ENCODE results near the gene ASTE1.
"Not testable (repeated sequence)": the region's sequence is repeated elsewhere in the genome, so short reads cannot be mapped to it uniquely, and the experiment has no call there.

Gene ASTE1

DNA sequence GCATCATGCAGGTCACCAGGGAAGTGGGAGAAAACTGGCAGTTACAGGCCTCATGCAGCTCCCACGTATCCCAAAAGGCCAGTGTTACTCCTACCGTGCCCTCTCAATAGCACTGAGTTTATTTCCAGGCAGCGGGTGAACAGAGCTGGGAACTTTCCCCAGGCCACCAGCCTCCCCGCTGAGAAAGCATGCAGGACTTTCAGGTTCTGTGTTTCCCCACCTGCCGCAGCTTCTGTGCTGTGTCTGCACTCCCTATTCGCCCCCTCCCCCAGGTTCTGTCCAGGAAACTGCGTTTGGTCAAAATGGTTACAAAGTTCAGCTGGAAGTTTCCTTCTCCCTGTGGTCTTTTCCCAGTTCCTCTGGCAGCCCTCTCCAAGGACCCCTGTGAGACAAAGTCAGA, 21.4 kb upstream of the ASTE1 start:
- H3K4me1 ChIP-seq (ENCODE audit: control insufficient read depth, insufficient read depth, low read depth, low read length) = no peaks in the 10 kb centered on the region

GRCh38 chr3:131047582-131047981, 21.0 kb upstream of the ASTE1 start:
- Histone ChIP-seq H3K4ac (ENCODE audit: low read depth in 1 of 2, low read length in 2 of 2) (no peak overlapping the region), H3K27me3 (ENCODE audit: control insufficient read depth in 1 of 2, insufficient read depth in 1 of 2, low read length in 2 of 2) (no peaks in the 10 kb centered on the region), H3K23ac (ENCODE audit: low read length in 2 of 2) (no peak overlapping the region), H3K4me1 (ENCODE audit: control insufficient read depth, insufficient read depth, low read depth, low read length) (no peaks in the 10 kb centered on the region), H2BK12ac (ENCODE audit: low read length in 2 of 2) (no peak overlapping the region), H2AK5ac (ENCODE audit: low read length, severe bottlenecking) (no peak overlapping the region), H2BK15ac (ENCODE audit: low read depth, poor library complexity, severe bottlenecking) (no peak overlapping the region), H3K9me3 (ENCODE audit: control insufficient read depth, low read length) (no peaks in the 10 kb centered on the region), H3K14ac (ENCODE audit: low read length in 2 of 2) (no peak overlapping the region), H3K4me3 (ENCODE audit: insufficient read depth in 1 of 2, low read depth in 1 of 2, low read length in 2 of 2) (no peak overlapping the region), H4K8ac (ENCODE audit: low read length) (no peak overlapping the region), H3K36me3 (ENCODE audit: control insufficient read depth in 1 of 2, insufficient read depth in 2 of 2, low read depth in 1 of 2, low read length in 2 of 2) (no peaks in the 10 kb centered on the region), H4K91ac (ENCODE audit: low read length) (no peak overlapping the region), H3K9ac (ENCODE audit: low read length) (no peak overlapping the region), H2BK120ac (ENCODE audit: low read depth, low read length) (no peak overlapping the region), H2AFZ (ENCODE audit: low read depth, low read length) (no peak overlapping the region), H3K4me2 (ENCODE audit: low read length, poor library complexity, severe bottlenecking) (no peak overlapping the region), H3K18ac (ENCODE audit: low read depth in 1 of 2, low read length in 2 of 2) (no peak overlapping the region), H3K27ac (ENCODE audit: low read length, poor library complexity, severe bottlenecking) (no peak overlapping the region), H3K79me1 (replicated peaks; ENCODE audit: low read length, poor library complexity, severe bottlenecking) (no peaks in the 10 kb centered on the region), H2BK5ac (ENCODE audit: low read depth, low read length, poor library complexity, severe bottlenecking) (no peak overlapping the region)
- no peak for DNase-seq
- WGBS = 95% methylated on average over 2 of the region's 2 CpGs

More for the DNA sequence above, 21.4 kb upstream of the ASTE1 start:
- Histone ChIP-seq H3K18ac (ENCODE audit: low read depth in 1 of 2, low read length in 2 of 2) (no peak overlapping the region), H3K4me2 (ENCODE audit: low read length, poor library complexity, severe bottlenecking) (no peak overlapping the region), H3K9me3 (ENCODE audit: control insufficient read depth, low read length) (no peaks in the 10 kb centered on the region), H3K9ac (ENCODE audit: low read length) (no peak overlapping the region), H4K91ac (ENCODE audit: low read length) (no peak overlapping the region), H3K27me3 (ENCODE audit: control insufficient read depth in 1 of 2, insufficient read depth in 1 of 2, low read length in 2 of 2) (no peaks in the 10 kb centered on the region), H3K23ac (ENCODE audit: low read length in 2 of 2) (no peak overlapping the region), H3K79me1 (replicated peaks; ENCODE audit: low read length, poor library complexity, severe bottlenecking) (no peaks in the 10 kb centered on the region), H2BK15ac (ENCODE audit: low read depth, poor library complexity, severe bottlenecking) (no peak overlapping the region), H3K4me3 (ENCODE audit: insufficient read depth in 1 of 2, low read depth in 1 of 2, low read length in 2 of 2) (no peak overlapping the region), H3K36me3 (ENCODE audit: control insufficient read depth in 1 of 2, insufficient read depth in 2 of 2, low read depth in 1 of 2, low read length in 2 of 2) (no peaks in the 10 kb centered on the region), H2AK5ac (ENCODE audit: low read length, severe bottlenecking) (no peak overlapping the region), H3K4ac (ENCODE audit: low read depth in 1 of 2, low read length in 2 of 2) (no peak overlapping the region), H3K27ac (ENCODE audit: low read length, poor library complexity, severe bottlenecking) (no peak overlapping the region), H3K14ac (ENCODE audit: low read length in 2 of 2) (no peak overlapping the region), H2BK5ac (ENCODE audit: low read depth, low read length, poor library complexity, severe bottlenecking) (no peak overlapping the region), H4K8ac (ENCODE audit: low read length) (no peak overlapping the region), H2BK120ac (ENCODE audit: low read depth, low read length) (no peak overlapping the region), H2AFZ (ENCODE audit: low read depth, low read length) (no peak overlapping the region), H2BK12ac (ENCODE audit: low read length in 2 of 2) (no peak overlapping the region)
- WGBS = 93% methylated on average over 7 of the region's 7 CpGs
- DNase-seq = no peak

DNA sequence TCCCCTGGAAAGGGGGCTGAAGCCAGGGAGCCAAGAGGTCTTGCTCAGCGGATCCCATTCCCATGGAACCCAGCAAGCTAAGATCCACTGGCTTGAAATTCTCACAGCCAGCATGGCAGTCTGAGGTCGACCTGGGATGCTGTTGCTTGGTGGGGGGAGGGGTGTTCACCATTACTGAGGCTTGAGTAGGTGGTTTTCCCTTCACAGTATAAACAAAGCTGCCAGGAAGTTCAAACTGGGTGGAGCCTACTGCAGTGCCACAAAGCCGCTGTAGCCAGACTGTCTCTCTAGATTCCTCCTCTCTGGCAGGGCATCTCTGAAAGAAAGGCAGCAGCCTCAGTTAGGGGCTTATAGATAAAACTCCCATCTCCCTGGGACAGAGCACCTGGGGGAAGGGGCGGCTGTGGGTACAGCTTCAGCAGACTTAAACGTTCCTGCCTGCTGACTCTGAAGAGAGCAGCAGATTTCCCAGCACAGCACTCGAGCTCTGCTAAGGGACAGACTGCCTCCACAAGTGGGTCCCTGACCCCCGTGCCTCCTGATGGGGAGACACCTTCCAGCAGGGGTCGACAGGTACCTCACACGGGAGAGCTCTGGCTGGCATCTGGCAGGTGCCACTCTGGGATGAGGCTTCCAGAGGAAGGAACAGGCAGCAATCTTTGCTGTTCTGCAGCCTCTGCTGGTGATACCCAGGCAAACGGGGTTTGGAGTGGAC, 15.8 kb upstream of the ASTE1 start:
- not testable (repeated sequence) for H2BK15ac ChIP-seq (ENCODE audit: low read depth, poor library complexity, severe bottlenecking); H3K4me1 ChIP-seq (ENCODE audit: control insufficient read depth, insufficient read depth, low read depth, low read length); H3K4me2 ChIP-seq (ENCODE audit: low read length, poor library complexity, severe bottlenecking); H3K14ac ChIP-seq (ENCODE audit: low read length in 2 of 2); H4K91ac ChIP-seq (ENCODE audit: low read length); DNase-seq; H3K4me3 ChIP-seq (ENCODE audit: insufficient read depth in 1 of 2, low read depth in 1 of 2, low read length in 2 of 2); H2BK120ac ChIP-seq (ENCODE audit: low read depth, low read length); H2BK12ac ChIP-seq (ENCODE audit: low read length in 2 of 2); H3K23ac ChIP-seq (ENCODE audit: low read length in 2 of 2); H4K8ac ChIP-seq (ENCODE audit: low read length); H2BK5ac ChIP-seq (ENCODE audit: low read depth, low read length, poor library complexity, severe bottlenecking); H3K79me1 ChIP-seq (replicated peaks; ENCODE audit: low read length, poor library complexity, severe bottlenecking); H3K18ac ChIP-seq (ENCODE audit: low read depth in 1 of 2, low read length in 2 of 2); H3K9ac ChIP-seq (ENCODE audit: low read length); H3K4ac ChIP-seq (ENCODE audit: low read depth in 1 of 2, low read length in 2 of 2); H3K27me3 ChIP-seq (ENCODE audit: control insufficient read depth in 1 of 2, insufficient read depth in 1 of 2, low read length in 2 of 2); H3K9me3 ChIP-seq (ENCODE audit: control insufficient read depth, low read length); H2AFZ ChIP-seq (ENCODE audit: low read depth, low read length); H3K27ac ChIP-seq (ENCODE audit: low read length, poor library complexity, severe bottlenecking); H3K36me3 ChIP-seq (ENCODE audit: control insufficient read depth in 1 of 2, insufficient read depth in 2 of 2, low read depth in 1 of 2, low read length in 2 of 2); H2AK5ac ChIP-seq (ENCODE audit: low read length, severe bottlenecking)
- WGBS = 84% methylated on average over 10 of the region's 10 CpGs

- no peak overlapping the region for H2BK15ac ChIP-seq (ENCODE audit: low read depth, poor library complexity, severe bottlenecking)
- no peak overlapping the region for H3K4ac ChIP-seq (ENCODE audit: low read depth in 1 of 2, low read length in 2 of 2)
- H2AFZ ChIP-seq (ENCODE audit: low read depth, low read length) = no peak overlapping the region
- no peaks in the 10 kb centered on the region for H3K27me3 ChIP-seq (ENCODE audit: control insufficient read depth in 1 of 2, insufficient read depth in 1 of 2, low read length in 2 of 2)
- no peak overlapping the region for H2BK120ac ChIP-seq (ENCODE audit: low read depth, low read length)
- no peak overlapping the region for H4K8ac ChIP-seq (ENCODE audit: low read length)
- 80% methylated on average over 1 of the region's 2 CpGs for whole genome bisulfite sequencing
- H3K9ac ChIP-seq (ENCODE audit: low read length) = peak overlapping the region; percentile 51
- H3K79me1 ChIP-seq (replicated peaks; ENCODE audit: low read length, poor library complexity, severe bottlenecking) = peaks cover 1% of the 10 kb centered on the region
- no peak for DNase-seq
- no peak overlapping the region for H3K27ac ChIP-seq (ENCODE audit: low read length, poor library complexity, severe bottlenecking)
- H2AK5ac ChIP-seq (ENCODE audit: low read length, severe bottlenecking) = no peak overlapping the region
- H3K36me3 ChIP-seq (ENCODE audit: control insufficient read depth in 1 of 2, insufficient read depth in 2 of 2, low read depth in 1 of 2, low read length in 2 of 2) = peaks cover 0 to 3% of the 10 kb centered on the region in 2 experiments
- H3K4me2 ChIP-seq (ENCODE audit: low read length, poor library complexity, severe bottlenecking) = no peak overlapping the region
- no peak overlapping the region for H3K23ac ChIP-seq (ENCODE audit: low read length in 2 of 2)
- no peaks in the 10 kb centered on the region for H3K4me1 ChIP-seq (ENCODE audit: control insufficient read depth, insufficient read depth, low read depth, low read length)
- H3K4me3 ChIP-seq (ENCODE audit: insufficient read depth in 1 of 2, low read depth in 1 of 2, low read length in 2 of 2) = peak overlapping the region in 1 of 2 experiments; percentile 29
- no peak overlapping the region for H3K18ac ChIP-seq (ENCODE audit: low read depth in 1 of 2, low read length in 2 of 2)
- H2BK5ac ChIP-seq (ENCODE audit: low read depth, low read length, poor library complexity, severe bottlenecking) = no peak overlapping the region
- no peak overlapping the region for H4K91ac ChIP-seq (ENCODE audit: low read length)
- no peaks in the 10 kb centered on the region for H3K9me3 ChIP-seq (ENCODE audit: control insufficient read depth, low read length)
- H2BK12ac ChIP-seq (ENCODE audit: low read length in 2 of 2) = no peak overlapping the region
- H3K14ac ChIP-seq (ENCODE audit: low read length in 2 of 2) = no peak overlapping the region
These were observed 11.7 kb upstream of the ASTE1 start for GRCh38 chr3:131038326-131038725.

All from mesenchymal stem cell (in vitro differentiated cells and primary cell).